ENCODE measurements around the gene SPEG. TPM values are rescaled to one million over a fixed set of nuclear protein-coding genes. Genes with fewer than 3 reads are reported as not detected.
A peak's percentile ranks its signal among the peaks of the same experiment; 100 is the strongest.

Gene SPEG
- total RNA-seq (100 to 1,000 TPM; 123 to 321 (median 194) TPM), polyA plus RNA-seq (10 to 100 TPM in 2 of 3 donors, 1 to 10 TPM in 1; 6.0 to 25.4 (median 13.4) TPM)

DNA sequence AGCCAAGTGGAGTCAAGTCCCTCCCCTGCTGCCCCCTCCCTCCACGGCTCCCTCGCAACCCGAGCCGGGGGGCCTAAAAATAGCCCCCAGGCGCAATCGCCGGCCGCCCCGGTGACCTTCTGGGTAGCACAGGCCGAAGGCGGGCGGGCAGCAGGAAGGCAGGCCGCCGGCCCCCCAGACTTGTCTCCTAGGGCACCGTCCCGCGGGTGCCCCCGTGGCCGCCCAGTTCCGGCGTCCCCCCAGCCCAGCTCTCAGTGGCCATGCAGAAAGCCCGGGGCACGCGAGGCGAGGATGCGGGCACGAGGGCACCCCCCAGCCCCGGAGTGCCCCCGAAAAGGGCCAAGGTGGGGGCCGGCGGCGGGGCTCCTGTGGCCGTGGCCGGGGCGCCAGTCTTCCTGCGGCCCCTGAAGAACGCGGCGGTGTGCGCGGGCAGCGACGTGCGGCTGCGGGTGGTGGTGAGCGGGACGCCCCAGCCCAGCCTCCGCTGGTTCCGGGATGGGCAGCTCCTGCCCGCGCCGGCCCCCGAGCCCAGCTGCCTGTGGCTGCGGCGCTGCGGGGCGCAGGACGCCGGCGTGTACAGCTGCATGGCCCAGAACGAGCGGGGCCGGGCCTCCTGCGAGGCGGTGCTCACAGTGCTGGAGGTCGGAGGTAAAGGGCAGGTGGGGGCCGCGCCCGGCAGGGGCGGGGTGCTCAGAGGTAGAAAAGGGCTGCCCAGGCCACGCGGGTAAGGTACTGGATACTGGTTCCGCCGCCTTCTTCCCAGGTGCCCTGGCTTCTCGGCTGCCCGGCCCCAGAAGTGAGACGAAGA is at the start of gene SPEG:
Gene SPEG, plus strand, starts transcription at position 126 of the 808 bp plus-strand sequence. Its CDS starts 135 bp downstream, at position 261.
- TF ChIP-seq POLR2AphosphoS5 (IDR thresholded peaks at IDR 0.05) (peak in 1 of 4 donors; percentile 44), EP300 (IDR thresholded peaks at IDR 0.05) (no peak)
- TF ChIP-seq, protein P1, sequence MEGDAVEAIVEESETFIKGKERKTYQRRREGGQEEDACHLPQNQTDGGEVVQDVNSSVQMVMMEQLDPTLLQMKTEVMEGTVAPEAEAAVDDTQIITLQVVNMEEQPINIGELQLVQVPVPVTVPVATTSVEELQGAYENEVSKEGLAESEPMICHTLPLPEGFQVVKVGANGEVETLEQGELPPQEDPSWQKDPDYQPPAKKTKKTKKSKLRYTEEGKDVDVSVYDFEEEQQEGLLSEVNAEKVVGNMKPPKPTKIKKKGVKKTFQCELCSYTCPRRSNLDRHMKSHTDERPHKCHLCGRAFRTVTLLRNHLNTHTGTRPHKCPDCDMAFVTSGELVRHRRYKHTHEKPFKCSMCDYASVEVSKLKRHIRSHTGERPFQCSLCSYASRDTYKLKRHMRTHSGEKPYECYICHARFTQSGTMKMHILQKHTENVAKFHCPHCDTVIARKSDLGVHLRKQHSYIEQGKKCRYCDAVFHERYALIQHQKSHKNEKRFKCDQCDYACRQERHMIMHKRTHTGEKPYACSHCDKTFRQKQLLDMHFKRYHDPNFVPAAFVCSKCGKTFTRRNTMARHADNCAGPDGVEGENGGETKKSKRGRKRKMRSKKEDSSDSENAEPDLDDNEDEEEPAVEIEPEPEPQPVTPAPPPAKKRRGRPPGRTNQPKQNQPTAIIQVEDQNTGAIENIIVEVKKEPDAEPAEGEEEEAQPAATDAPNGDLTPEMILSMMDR (IDR thresholded peaks at IDR 0.05): no peak
- peak; percentile 67 for DNase-seq
- intact Hi-C loops (cut with DNase I): no loop called here
- Histone ChIP-seq H3K4me3 (peak within 1 kb of the TSS; percentile 19 to 53 (median 46)), H3K36me3 (no peaks in the 10 kb centered on the region), H3K27me3 (peaks cover 0 to 13% (median 9%) of the 10 kb centered on the region in 3 donors), H3K27ac (peak within 1 kb of the TSS; percentile 96 to 99 (median 99)), H3K9me3 (no peaks in the 10 kb centered on the region), H3K4me1 (peaks cover 0 to 73% (median 70%) of the 10 kb centered on the region in 4 donors)
- WGBS, 2 donors: 11 to 13% methylated on average over 77 of the region's 77 CpGs

DNA sequence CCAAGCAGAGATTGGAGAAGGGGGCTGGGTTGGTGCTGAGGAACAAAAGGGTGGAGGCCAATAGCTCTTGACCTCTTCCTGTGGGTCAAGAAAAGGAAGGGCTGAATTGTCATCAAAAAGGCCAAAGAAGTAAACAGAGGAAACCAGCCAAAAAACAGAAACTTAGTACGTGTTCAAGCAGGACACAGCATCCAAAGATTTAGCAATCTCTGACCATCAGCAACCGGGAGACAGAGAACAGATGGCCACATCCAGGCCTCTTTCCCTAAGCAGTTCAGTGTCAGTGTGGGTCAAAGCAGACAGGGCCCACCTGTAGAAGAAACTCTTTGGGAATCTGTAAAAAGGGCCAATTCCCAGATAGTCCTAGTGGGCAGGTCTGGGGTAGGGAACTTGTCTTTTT is 49.8 kb upstream of the SPEG start:
- peaks cover 0 to 32% (median 26%) of the 10 kb centered on the region in 4 donors for H3K4me1 ChIP-seq
- 65 to 81% methylated on average over 2 of the region's 2 CpGs for WGBS, 2 donors
- H3K27ac ChIP-seq: peak overlapping the region in 3 of 4 donors; percentile 22 to 58 (median 22)
- no peaks in the 10 kb centered on the region for H3K27me3 ChIP-seq
- TF ChIP-seq, protein P1 (IDR thresholded peaks at IDR 0.05): no peak
- TF ChIP-seq POLR2AphosphoS5 (IDR thresholded peaks at IDR 0.05) (peak; percentile 26 to 56 (median 46)), POLR2A (IDR thresholded peaks at IDR 0.05) (no peak)
- intact Hi-C loops (cut with DNase I): loop anchor here (5.0 to 10.0 kb wide), 5 partner anchors 108 to 978 kb away; partner anchors contain the start of genes ANKZF1, ATG9A, CNPPD1 and DNAJB2
- H3K36me3 ChIP-seq: peaks cover 31 to 65% (median 53%) of the 10 kb centered on the region in 4 donors
- H3K9me3 ChIP-seq: no peaks in the 10 kb centered on the region
- no peak overlapping the region for H3K4me3 ChIP-seq
- no peak for DNase-seq

DNA sequence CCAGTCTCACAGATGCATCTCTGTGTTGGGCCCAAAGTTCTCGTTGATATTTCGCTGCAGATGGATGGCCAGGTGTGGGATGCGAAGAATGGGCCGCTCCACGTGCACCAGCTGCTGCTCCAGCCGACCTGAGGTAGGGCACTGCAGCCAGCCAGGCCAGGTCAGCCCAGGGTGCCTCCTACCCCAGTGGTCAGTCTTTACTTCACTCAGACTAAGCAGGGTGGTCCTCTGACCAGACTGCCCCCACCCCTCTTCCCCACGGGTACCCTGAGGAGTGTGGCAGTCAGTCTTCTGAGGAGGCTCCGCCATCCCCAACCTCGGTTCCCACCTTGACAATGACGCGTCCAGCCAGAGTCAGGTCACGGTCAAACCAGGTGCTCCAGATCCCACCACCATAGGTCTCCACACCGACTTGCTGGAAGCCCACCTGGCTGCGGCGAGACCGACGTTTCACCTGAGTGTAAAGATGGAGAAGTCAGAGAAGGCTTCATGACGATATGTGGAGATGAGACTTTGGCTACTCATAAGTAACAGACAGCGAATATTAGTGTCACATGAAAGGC is 48.6 kb upstream of the SPEG start:
- DNase-seq: no peak
- Histone ChIP-seq H3K27ac (peak overlapping the region in 1 of 4 donors; percentile 58), H3K4me1 (peaks cover 0 to 32% (median 26%) of the 10 kb centered on the region in 4 donors), H3K36me3 (peaks cover 29 to 55% (median 49%) of the 10 kb centered on the region in 4 donors), H3K9me3 (no peaks in the 10 kb centered on the region), H3K4me3 (peak overlapping the region in 1 of 4 donors; percentile 88), H3K27me3 (no peaks in the 10 kb centered on the region)
- 95 to 96% methylated on average over 19 of the region's 19 CpGs for WGBS, 2 donors
- TF ChIP-seq, protein P1 (IDR thresholded peaks at IDR 0.05): no peak
- TF ChIP-seq EP300 (IDR thresholded peaks at IDR 0.05) (no peak), POLR2A (IDR thresholded peaks at IDR 0.05) (no peak), POLR2AphosphoS5 (IDR thresholded peaks at IDR 0.05) (no peak)
- intact Hi-C loops (cut with DNase I): loop anchor here (5.0 to 10.0 kb wide), 5 partner anchors 109 to 979 kb away; partner anchors contain the start of genes ANKZF1, ATG9A, CNPPD1 and DNAJB2

DNA sequence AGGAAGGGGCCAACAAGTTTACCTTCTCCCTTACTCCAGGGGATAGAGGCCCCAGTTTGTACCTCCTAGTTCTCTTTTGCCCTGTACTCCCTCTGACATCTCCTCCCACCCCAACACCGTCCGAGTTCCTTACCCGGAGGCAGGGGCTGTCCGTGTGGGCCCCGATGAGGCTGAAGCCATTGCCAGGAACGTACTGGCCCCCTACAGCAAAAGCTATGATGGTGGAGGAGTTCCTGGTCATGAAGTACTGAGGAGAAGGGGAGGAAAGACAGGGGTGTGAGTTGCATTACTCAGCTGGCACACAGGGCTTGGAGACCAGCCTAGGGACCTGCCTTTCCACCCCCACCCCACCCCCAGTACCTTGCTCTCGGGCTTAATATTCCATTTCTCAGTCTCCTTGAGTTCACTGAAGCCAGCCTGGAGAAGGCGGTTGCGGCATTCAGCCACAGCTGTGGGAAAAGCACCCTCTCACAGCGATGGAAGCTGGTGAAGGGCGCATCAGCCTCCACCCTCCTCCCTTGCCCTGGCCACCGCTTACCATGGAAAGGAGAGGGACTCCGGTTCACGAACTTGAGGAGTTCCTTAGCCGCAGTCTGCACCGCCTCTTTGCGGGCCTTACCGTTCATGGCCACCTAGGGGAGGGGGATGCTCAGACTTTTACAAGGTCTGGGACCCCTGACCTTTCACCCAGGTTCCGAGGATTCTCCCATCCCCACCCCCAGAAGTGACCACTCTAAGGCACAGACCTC is 47.9 kb upstream of the SPEG start:
- H3K27me3 ChIP-seq: no peaks in the 10 kb centered on the region
- intact Hi-C loops (cut with DNase I): loop anchor here (5.0 to 10.0 kb wide), 5 partner anchors 109 to 979 kb away; partner anchors contain the start of genes ANKZF1, ATG9A, CNPPD1 and DNAJB2
- H3K9me3 ChIP-seq: no peaks in the 10 kb centered on the region
- TF ChIP-seq POLR2A (IDR thresholded peaks at IDR 0.05) (no peak), POLR2AphosphoS5 (IDR thresholded peaks at IDR 0.05) (no peak), EP300 (IDR thresholded peaks at IDR 0.05) (no peak)
- TF ChIP-seq, protein P1 (IDR thresholded peaks at IDR 0.05): no peak
- WGBS, 2 donors: 44 to 49% methylated on average over 19 of the region's 19 CpGs
- H3K4me1 ChIP-seq: peaks cover 0 to 32% (median 26%) of the 10 kb centered on the region in 4 donors
- peak overlapping the region; percentile 81 to 88 (median 84) for H3K4me3 ChIP-seq
- H3K36me3 ChIP-seq: peaks cover 23 to 48% (median 43%) of the 10 kb centered on the region in 4 donors
- no peak for DNase-seq
- H3K27ac ChIP-seq: peak overlapping the region; percentile 94 to 97 (median 96)

All from sigmoid colon (tissue), 7 donors.